HG02943 (cell line): ENCODE data around the gene NXN.
"Not testable (repeated sequence)": the region's sequence is repeated elsewhere in the genome, so short reads cannot be mapped to it uniquely, and the experiment has no call there.

Experiments
- ATAC-seq: cut with Tn5 transposase; IDR thresholded peaks from one replicate; pipeline ENCODE4 v1.9.1; 2021; ENCODE audit warnings: mild to moderate bottlenecking, low read depth, moderate library complexity; ENCODE audit not compliant: unreplicated experiment

The NXN gene

GRCh38 chr17:897970-898619 lies 81.5 kb downstream of the NXN start:
- ATAC-seq: no peak

GRCh38 chr17:896953-897661 lies 82.5 kb downstream of the NXN start:
- no peak for ATAC-seq

GRCh38 chr17:896454-896853 lies 83.1 kb downstream of the NXN start:
- ATAC-seq: no peak

- no peak for ATAC-seq
These were observed 86.6 kb downstream of the NXN start for GRCh38 chr17:892958-893357.

GRCh38 chr17:888998-889441 lies 90.6 kb downstream of the NXN start:
- no peak for ATAC-seq

- ATAC-seq: no peak
These were observed 91.9 kb downstream of the NXN start for GRCh38 chr17:887551-888209.

- no peak for ATAC-seq
These were observed 93.5 kb downstream of the NXN start for GRCh38 chr17:885971-886571.

- no peak for ATAC-seq
These were observed 96.0 kb downstream of the NXN start for GRCh38 chr17:883586-883962.

- no peak for ATAC-seq
These were observed 96.6 kb downstream of the NXN start for GRCh38 chr17:882827-883585.

- no peak for ATAC-seq
These were observed 97.8 kb downstream of the NXN start for GRCh38 chr17:881778-882177.

GRCh38 chr17:880443-881269 lies 98.9 kb downstream of the NXN start:
- no peak for ATAC-seq

GRCh38 chr17:879546-880442 lies 99.8 kb downstream of the NXN start:
- ATAC-seq: no peak

GRCh38 chr17:877630-878029 lies 101.9 kb downstream of the NXN start:
- no peak for ATAC-seq

GRCh38 chr17:876272-876671 lies 103.3 kb downstream of the NXN start:
- no peak for ATAC-seq

- ATAC-seq: not testable (repeated sequence)
These were observed 105.0 kb downstream of the NXN start for GRCh38 chr17:874590-874989.

GRCh38 chr17:872855-873254 lies 106.7 kb downstream of the NXN start:
- no peak for ATAC-seq

- ATAC-seq: no peak
These were observed 107.6 kb downstream of the NXN start for GRCh38 chr17:871751-872519.
